Ascending aorta (tissue), 2 donors: ENCODE measurements around the gene CYTH1. TPM values are rescaled to one million over a fixed set of nuclear protein-coding genes. Genes with fewer than 3 reads are reported as not detected.
A peak's percentile ranks its signal among the peaks of the same experiment; 100 is the strongest.

Experiments
- DNase-seq, 2 donors: peaks; one replicate each; pipeline ENCODE4 v3.0.0-alpha.2; 2019; ENCODE audit warnings: low spot score in 2 of 2
- H3K27ac ChIP-seq, 2 donors: fragments of 200-600 bp; sonication (generic); one replicate each; pipeline ENCODE4 v1.5.1; 2016 to 2017; ENCODE audit warnings: mild to moderate bottlenecking in 1 of 2
- H3K27me3 ChIP-seq: fragments of 200-600 bp; sonication (generic); one replicate; pipeline ENCODE4 v1.5.1; 2017
- H3K36me3 ChIP-seq, 2 donors: fragments of 200-600 bp; sonication (generic); one replicate each; pipeline ENCODE4 v1.5.1; 2016
- H3K4me1 ChIP-seq, 2 donors: fragments of 200-600 bp; sonication (generic); one replicate each; pipeline ENCODE4 v1.5.1; 2016 to 2017; ENCODE audit warnings: mild to moderate bottlenecking in 1 of 2
- H3K4me3 ChIP-seq, 2 donors: fragments of 200-600 bp; sonication (generic); one replicate each; pipeline ENCODE4 v1.5.1; 2016 to 2017; ENCODE audit warnings: mild to moderate bottlenecking in 1 of 2
- H3K9me3 ChIP-seq, 2 donors: fragments of 200-600 bp; sonication (generic); one replicate each; pipeline ENCODE4 v1.5.1; 2016
- intact Hi-C: fragments of 100-400 bp; cut with DNase I; formaldehyde crosslinking; loops from one replicate; pipeline ENCODE4 v1.15.1; 2023
- total RNA-seq: library from RNA; depleted of rRNA; stranded (reverse); fragments of >200 nt; gene quantifications from one replicate; pipeline ENCODE4 v1.1.0, GENCODE V29; 2016
- TF ChIP-seq, protein P1 (sequence below), 3 experiments: fragments of 200-600 bp in 2 of 3; fragments of 450-650 bp in 1 of 3; sonication (generic) in 2 of 3; IDR thresholded peaks; one replicate each; pipeline ENCODE4 v1.5.1; 2016 to 2019; ENCODE audit warnings: antibody characterized with exemption in 3 of 3, mild to moderate bottlenecking in 1 of 3, moderate library complexity in 1 of 3

Gene CYTH1, protein sequence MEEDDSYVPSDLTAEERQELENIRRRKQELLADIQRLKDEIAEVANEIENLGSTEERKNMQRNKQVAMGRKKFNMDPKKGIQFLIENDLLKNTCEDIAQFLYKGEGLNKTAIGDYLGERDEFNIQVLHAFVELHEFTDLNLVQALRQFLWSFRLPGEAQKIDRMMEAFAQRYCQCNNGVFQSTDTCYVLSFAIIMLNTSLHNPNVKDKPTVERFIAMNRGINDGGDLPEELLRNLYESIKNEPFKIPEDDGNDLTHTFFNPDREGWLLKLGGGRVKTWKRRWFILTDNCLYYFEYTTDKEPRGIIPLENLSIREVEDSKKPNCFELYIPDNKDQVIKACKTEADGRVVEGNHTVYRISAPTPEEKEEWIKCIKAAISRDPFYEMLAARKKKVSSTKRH
- total RNA-seq: 46.5 TPM

DNA sequence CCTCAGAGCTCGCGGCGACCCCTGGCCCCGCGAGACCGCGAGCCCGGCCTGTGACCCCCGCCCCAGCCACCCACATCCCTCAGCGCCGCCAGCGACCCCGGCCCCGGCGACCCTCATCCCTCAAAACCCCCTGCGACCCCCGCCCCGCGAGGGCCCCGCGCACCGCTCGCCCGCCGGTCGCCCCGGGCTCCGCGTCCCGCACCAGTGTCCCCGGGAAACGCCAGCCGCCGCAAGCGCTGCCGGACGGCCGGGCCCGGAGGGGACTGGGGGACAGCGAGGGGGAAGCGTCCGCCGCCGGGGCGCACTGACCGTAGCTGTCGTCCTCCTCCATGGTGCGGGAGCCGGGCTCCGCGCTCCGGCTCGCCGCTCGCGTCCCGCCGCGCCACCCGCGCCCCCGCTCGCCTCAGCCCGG is at the start of gene CYTH1:
TSS of gene CYTH1 (minus strand) at position 381 of the 412 bp plus-strand sequence. CDS start at position 331, 50 bp downstream.
- TF ChIP-seq, protein P1, sequence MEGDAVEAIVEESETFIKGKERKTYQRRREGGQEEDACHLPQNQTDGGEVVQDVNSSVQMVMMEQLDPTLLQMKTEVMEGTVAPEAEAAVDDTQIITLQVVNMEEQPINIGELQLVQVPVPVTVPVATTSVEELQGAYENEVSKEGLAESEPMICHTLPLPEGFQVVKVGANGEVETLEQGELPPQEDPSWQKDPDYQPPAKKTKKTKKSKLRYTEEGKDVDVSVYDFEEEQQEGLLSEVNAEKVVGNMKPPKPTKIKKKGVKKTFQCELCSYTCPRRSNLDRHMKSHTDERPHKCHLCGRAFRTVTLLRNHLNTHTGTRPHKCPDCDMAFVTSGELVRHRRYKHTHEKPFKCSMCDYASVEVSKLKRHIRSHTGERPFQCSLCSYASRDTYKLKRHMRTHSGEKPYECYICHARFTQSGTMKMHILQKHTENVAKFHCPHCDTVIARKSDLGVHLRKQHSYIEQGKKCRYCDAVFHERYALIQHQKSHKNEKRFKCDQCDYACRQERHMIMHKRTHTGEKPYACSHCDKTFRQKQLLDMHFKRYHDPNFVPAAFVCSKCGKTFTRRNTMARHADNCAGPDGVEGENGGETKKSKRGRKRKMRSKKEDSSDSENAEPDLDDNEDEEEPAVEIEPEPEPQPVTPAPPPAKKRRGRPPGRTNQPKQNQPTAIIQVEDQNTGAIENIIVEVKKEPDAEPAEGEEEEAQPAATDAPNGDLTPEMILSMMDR (IDR thresholded peaks at IDR 0.05): no peak
- Histone ChIP-seq H3K9me3 (no peaks in the 10 kb centered on the region), H3K27me3 (no peaks in the 10 kb centered on the region), H3K4me3 (peak within 1 kb of the TSS; percentile 90 to 92), H3K27ac (peak within 1 kb of the TSS; percentile 87 to 91), H3K36me3 (no peaks in the 10 kb centered on the region), H3K4me1 (peaks cover 0 to 5% of the 10 kb centered on the region in 2 donors)
- no peak for DNase-seq
- intact Hi-C loops: loop anchor here (1.0 to 10.0 kb wide), 2 partner anchors 59 to 293 kb away; partner anchors contain the start of gene ENGASE

DNA sequence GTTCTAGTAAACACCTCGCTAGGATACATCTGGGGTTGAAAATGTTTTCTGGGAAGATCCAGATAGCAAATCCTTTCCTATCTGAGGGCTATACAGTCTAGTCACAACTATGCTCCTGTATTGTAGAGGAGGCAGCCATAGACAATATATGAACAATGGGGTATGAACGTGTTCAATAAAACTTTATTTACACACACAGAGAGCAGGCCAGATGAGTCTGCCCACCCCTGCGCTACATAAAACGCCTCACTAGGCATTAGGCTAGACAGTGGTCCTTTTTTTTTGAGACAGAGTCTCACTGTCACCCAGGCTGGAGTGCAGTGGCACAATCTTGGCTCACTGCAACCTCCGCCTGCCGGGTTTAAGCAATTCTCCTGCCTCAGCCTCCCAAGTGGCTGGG is 47.4 kb upstream of the CYTH1 start:
- Histone ChIP-seq H3K4me1 (no peaks in the 10 kb centered on the region), H3K27ac (no peak overlapping the region), H3K4me3 (no peak overlapping the region), H3K9me3 (no peaks in the 10 kb centered on the region), H3K27me3 (no peaks in the 10 kb centered on the region), H3K36me3 (peaks cover 93 to 96% of the 10 kb centered on the region in 2 donors)
- TF ChIP-seq, protein P1 (IDR thresholded peaks at IDR 0.05): no peak
- DNase-seq: no peak
- intact Hi-C loops: no loop called here

DNA sequence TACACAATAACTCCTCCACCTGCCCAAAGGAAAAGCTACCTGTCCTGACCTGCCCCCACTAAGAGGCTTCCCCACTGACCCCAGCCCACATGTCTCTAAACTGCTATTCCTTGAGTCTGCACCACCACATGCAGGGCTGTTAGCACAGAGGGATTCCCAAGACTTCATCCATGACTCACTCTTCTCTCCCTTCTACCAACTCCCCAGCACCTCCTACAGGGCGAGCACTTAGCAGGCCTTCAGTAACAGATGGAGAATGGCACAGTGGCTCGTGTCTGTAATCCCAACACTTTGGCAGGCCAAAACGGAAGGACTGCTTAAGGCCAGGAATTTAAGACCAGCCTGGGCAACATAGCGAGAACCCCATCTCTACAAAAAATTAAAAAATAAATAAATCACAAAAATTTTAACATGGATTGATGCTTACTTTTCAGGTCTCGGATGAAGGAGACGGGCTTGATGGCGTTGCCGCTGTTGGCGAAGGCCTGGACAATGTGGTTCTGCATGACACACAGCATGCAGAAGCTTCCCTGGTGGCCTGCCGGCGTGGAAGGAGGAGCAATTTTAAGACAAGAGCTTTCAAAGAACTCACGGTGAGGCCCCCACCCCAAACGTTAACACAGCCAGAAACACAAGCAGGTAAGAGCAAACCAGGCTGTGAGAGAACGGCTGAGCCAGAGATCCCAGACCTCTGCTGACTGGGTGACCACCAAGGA is 46.6 kb upstream of the CYTH1 start:
- Histone ChIP-seq H3K36me3 (peaks cover 92 to 96% of the 10 kb centered on the region in 2 donors), H3K9me3 (no peaks in the 10 kb centered on the region), H3K4me3 (no peak overlapping the region), H3K27me3 (no peaks in the 10 kb centered on the region), H3K4me1 (no peaks in the 10 kb centered on the region), H3K27ac (no peak overlapping the region)
- DNase-seq: no peak
- intact Hi-C loops: no loop called here
- TF ChIP-seq, protein P1 (IDR thresholded peaks at IDR 0.05): no peak

DNA sequence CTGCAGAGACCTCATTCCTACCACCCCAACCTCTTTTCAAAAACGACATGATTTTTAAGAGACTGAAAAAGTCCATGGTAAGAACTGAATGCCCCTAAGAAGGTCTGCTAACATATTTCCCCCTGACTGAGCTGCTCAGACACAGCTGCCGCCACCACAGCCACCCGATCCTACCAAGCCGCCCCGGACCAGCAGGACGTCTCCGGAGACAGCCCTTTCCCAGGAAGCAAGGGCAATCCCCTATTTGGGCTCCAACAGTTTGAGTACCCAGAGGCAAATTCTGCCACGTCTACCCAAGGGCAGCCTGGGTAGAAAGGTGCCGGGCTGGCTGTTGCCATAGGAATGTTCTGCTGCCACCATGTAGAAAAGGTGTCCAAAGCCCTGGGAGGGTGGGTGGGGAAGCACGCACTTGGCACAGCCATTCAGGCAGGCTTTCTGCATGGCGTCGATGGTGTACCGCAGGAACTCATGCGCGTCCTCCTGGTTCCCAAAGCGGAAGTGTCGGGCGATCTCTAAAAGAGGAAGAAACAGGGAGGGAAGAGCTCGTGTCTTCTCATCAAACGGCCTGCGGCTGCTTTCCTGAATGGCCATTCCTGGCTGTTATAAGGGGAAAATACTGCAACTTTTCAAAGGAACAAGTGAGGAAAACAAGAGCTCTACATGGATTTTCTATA is 44.9 kb upstream of the CYTH1 start:
- Histone ChIP-seq H3K27ac (no peak overlapping the region), H3K27me3 (no peaks in the 10 kb centered on the region), H3K4me3 (no peak overlapping the region), H3K36me3 (peaks cover 92 to 96% of the 10 kb centered on the region in 2 donors), H3K9me3 (no peaks in the 10 kb centered on the region), H3K4me1 (no peaks in the 10 kb centered on the region)
- TF ChIP-seq, protein P1 (IDR thresholded peaks at IDR 0.05): no peak
- intact Hi-C loops: no loop called here
- no peak for DNase-seq

DNA sequence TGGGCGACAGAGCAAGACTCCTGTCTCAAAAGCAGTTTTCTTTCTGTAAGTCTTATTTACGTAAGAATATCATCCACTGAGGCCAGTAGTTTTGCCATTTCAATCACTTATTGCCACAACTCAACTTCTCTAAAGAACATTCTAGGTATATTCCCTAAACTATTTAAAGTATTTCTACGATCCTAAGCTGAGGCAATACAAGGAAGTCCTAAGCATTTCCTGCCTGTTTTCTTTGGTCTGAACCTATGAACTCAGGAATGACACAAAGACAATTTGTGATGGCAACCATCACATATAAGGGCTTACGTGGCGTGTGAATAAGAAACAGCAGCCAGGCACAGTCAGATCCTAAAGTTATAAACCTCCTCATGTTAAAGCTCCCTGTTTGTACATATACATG is 44.3 kb upstream of the CYTH1 start:
- Histone ChIP-seq H3K9me3 (no peaks in the 10 kb centered on the region), H3K36me3 (peaks cover 91 to 96% of the 10 kb centered on the region in 2 donors), H3K27ac (no peak overlapping the region), H3K27me3 (no peaks in the 10 kb centered on the region), H3K4me3 (no peak overlapping the region), H3K4me1 (no peaks in the 10 kb centered on the region)
- intact Hi-C loops: no loop called here
- TF ChIP-seq, protein P1 (IDR thresholded peaks at IDR 0.05): no peak
- no peak for DNase-seq
